ENCODE data around the gene MARCHF7.
A peak's percentile ranks its signal among the peaks of the same experiment; 100 is the strongest.

The MARCHF7 gene

GRCh38 chr2:159758686-159759085 lies 46.4 kb downstream of the MARCHF7 start:
- peak; percentile 69 for FAIRE-seq
- no peak for TF ChIP-seq SPI1 (IDR thresholded peaks at IDR 0.05; ENCODE audit: low read depth, low read length)
- no peak for DNase-seq (ENCODE audit: insufficient read length, low spot score)

GRCh38 chr2:159759577-159759976 lies 47.3 kb downstream of the MARCHF7 start:
- TF ChIP-seq POLR2A (IDR thresholded peaks at IDR 0.05; ENCODE audit: low read depth, low read length) (no peak), POU2F2 (IDR thresholded peaks at IDR 0.05; ENCODE audit: low read depth, low read length) (no peak), POLR2AphosphoS5 (IDR thresholded peaks at IDR 0.05; ENCODE audit: low read depth, low read length) (no peak), SPI1 (IDR thresholded peaks at IDR 0.05; ENCODE audit: low read depth, low read length) (no peak), TAF1 (IDR thresholded peaks at IDR 0.05; ENCODE audit: low read depth, low read length) (no peak), PAX5 (IDR thresholded peaks at IDR 0.05; ENCODE audit: insufficient read depth, low read length, severe bottlenecking) (no peak)
- no peak for FAIRE-seq
- DNase-seq (ENCODE audit: insufficient read length, low spot score) = no peak

GRCh38 chr2:159760326-159760725 lies 48.0 kb downstream of the MARCHF7 start:
- TF ChIP-seq PAX5 (IDR thresholded peaks at IDR 0.05; ENCODE audit: insufficient read depth, low read length, severe bottlenecking) (no peak), TAF1 (IDR thresholded peaks at IDR 0.05; ENCODE audit: low read depth, low read length) (no peak)
- no peak for FAIRE-seq
- DNase-seq (ENCODE audit: insufficient read length, low spot score) = no peak

GRCh38 chr2:159762075-159762474 lies 49.8 kb downstream of the MARCHF7 start:
- FAIRE-seq = no peak
- TF ChIP-seq TAF1 (IDR thresholded peaks at IDR 0.05; ENCODE audit: low read depth, low read length) = no peak
- TF ChIP-seq SPI1 (IDR thresholded peaks at IDR 0.05; ENCODE audit: low read depth, low read length) = no peak
- TF ChIP-seq POLR2A (IDR thresholded peaks at IDR 0.05; ENCODE audit: low read depth, low read length) = no peak
- TF ChIP-seq PAX5 (IDR thresholded peaks at IDR 0.05; ENCODE audit: insufficient read depth, low read length, severe bottlenecking) = no peak
- TF ChIP-seq POLR2AphosphoS5 (IDR thresholded peaks at IDR 0.05; ENCODE audit: low read depth, low read length) = no peak
- no peak for TF ChIP-seq POU2F2 (IDR thresholded peaks at IDR 0.05; ENCODE audit: low read depth, low read length)
- DNase-seq (ENCODE audit: insufficient read length, low spot score) = no peak
